Adrenal gland (tissue), 5 donors: ENCODE results near the gene OR6Q1.

Source experiments
- POLR2A ChIP-seq, 2 donors: fragments of 450-650 bp; IDR thresholded peaks; one replicate each; pipeline ENCODE4 v1.6.1; 2017; ENCODE audit warnings: antibody characterized with exemption in 2 of 2, mild to moderate bottlenecking in 2 of 2, moderate library complexity in 1 of 2
- TF ChIP-seq, protein P1 (sequence below), 6 experiments: fragments of 450-650 bp in 4 of 6; fragments of 200-600 bp in 2 of 6; sonication (generic) in 1 of 6; IDR thresholded peaks; 1 replicate in 5 of 6; 2 replicates in 1 of 6; pipeline versions ENCODE4 v1.5.1 to v1.8.0; 2016 to 2021; ENCODE audit warnings: antibody characterized with exemption in 6 of 6, mild to moderate bottlenecking in 2 of 6, moderate library complexity in 1 of 6
- donor health status: DM: no; HTN: no; CAD: no.

DNA sequence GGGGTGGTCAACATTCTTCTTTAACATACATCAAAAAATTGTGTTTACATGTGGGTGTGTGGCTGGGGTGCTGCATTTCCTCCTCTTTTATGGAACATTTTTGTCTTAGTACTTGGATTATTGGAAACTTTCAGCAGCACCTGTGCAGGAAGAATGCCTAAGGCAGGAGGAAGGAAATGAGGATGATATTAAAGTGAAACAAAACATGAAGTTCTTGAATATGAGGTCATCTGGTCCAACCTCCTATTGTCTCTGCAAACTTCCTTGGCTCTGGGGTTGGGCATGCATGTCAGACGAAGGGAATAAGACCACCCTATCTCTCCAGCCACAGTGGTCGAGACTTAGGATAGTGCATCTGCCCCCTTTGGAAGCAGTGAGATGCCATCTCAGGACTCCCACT lies 27.7 kb upstream of the OR6Q1 start:
- TF ChIP-seq, protein P1, sequence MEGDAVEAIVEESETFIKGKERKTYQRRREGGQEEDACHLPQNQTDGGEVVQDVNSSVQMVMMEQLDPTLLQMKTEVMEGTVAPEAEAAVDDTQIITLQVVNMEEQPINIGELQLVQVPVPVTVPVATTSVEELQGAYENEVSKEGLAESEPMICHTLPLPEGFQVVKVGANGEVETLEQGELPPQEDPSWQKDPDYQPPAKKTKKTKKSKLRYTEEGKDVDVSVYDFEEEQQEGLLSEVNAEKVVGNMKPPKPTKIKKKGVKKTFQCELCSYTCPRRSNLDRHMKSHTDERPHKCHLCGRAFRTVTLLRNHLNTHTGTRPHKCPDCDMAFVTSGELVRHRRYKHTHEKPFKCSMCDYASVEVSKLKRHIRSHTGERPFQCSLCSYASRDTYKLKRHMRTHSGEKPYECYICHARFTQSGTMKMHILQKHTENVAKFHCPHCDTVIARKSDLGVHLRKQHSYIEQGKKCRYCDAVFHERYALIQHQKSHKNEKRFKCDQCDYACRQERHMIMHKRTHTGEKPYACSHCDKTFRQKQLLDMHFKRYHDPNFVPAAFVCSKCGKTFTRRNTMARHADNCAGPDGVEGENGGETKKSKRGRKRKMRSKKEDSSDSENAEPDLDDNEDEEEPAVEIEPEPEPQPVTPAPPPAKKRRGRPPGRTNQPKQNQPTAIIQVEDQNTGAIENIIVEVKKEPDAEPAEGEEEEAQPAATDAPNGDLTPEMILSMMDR (IDR thresholded peaks at IDR 0.05) = no peak
- no peak for TF ChIP-seq POLR2A (IDR thresholded peaks at IDR 0.05)
